ENCODE results near the gene PFDN2.

The PFDN2 gene

DNA sequence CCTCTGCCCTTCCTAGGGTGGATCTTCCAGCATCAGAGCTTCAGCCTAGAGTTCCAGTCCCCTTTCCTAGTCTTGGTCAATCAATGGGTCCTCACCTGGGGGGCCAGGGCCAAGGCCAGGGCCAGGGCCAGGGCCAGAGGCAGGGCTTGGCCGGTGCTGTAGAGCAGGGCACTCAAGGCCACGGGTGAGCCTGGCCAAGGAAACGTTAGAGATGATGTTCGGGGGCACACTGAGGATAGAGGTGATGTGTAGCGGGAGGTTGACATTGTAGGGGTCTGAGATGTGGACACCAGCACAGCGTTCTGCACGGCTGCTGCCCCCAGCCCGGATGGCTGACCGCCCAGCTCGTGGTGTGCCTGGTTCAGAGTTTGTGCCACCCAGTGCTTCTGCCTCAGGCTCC lies 66.6 kb downstream of the PFDN2 start:
- DNase-seq (ENCODE audit: low read depth): no peak
